Measurements from ENCODE around the gene TCF7L1. TPM values are rescaled to one million over a fixed set of nuclear protein-coding genes. Genes with fewer than 3 reads are reported as not detected.
A peak's percentile ranks its signal among the peaks of the same experiment; 100 is the strongest.

Gene TCF7L1
- polyA plus RNA-seq, 3 donors: 0.05 to 0.09 TPM; not detected in 1

GRCh38 chr2:85175369-85176299 is 42.4 kb downstream of the TCF7L1 start:
- H2AFZ ChIP-seq (ENCODE audit: insufficient read depth, low read depth, low read length, poor library complexity, severe bottlenecking): no peak overlapping the region
- H3K4me2 ChIP-seq (replicated peaks; ENCODE audit: extremely low read depth, low read length, poor library complexity, severe bottlenecking): no peak overlapping the region
- no peak for TF ChIP-seq CTCF (IDR thresholded peaks at IDR 0.05)
- no peaks in the 10 kb centered on the region for H3K27me3 ChIP-seq (ENCODE audit: control insufficient read depth in 2 of 2, insufficient read depth in 2 of 2, low read length in 2 of 2)
- WGBS (ENCODE audit: insufficient coverage): 88% methylated on average over 9 of the region's 13 CpGs
- peaks cover 4 to 18% (median 11%) of the 10 kb centered on the region in 7 donors for H3K9me3 Mint-ChIP-seq
- H3K9me3 ChIP-seq (replicated peaks in 1 of 2; ENCODE audit: control insufficient read depth in 1 of 2, insufficient read depth in 1 of 2, low read length in 2 of 2): peaks cover 0 to 14% of the 10 kb centered on the region in 2 donors
- H3K27ac Mint-ChIP-seq: peak overlapping the region in 1 of 7 donors; percentile 18
- no peak overlapping the region for H3K27ac ChIP-seq (ENCODE audit: low read depth in 1 of 2, low read length in 2 of 2)
- H3K4me1 ChIP-seq (ENCODE audit: control insufficient read depth in 1 of 2, insufficient read depth in 2 of 2, low read length in 2 of 2): no peaks in the 10 kb centered on the region
- no peak overlapping the region for H3K9ac ChIP-seq (ENCODE audit: insufficient read depth, low read length, poor library complexity, severe bottlenecking)
- peaks cover 7% of the 10 kb centered on the region for H3K4me1 Mint-ChIP-seq
- no peaks in the 10 kb centered on the region for H3K79me2 ChIP-seq (ENCODE audit: insufficient read depth, low read length)
- no peaks in the 10 kb centered on the region for H4K20me1 ChIP-seq (ENCODE audit: insufficient read depth, low read length)
- no peaks in the 10 kb centered on the region for H3K36me3 Mint-ChIP-seq
- intact Hi-C loops (cut with micrococcal nuclease): no loop called here
- no peak overlapping the region for H3K4me3 Mint-ChIP-seq
- peaks cover 0 to 5% (median 4%) of the 10 kb centered on the region in 3 donors for H3K27me3 Mint-ChIP-seq (ENCODE audit: low read depth in 3 of 3)
- no peaks in the 10 kb centered on the region for H3K36me3 ChIP-seq (replicated peaks in 1 of 2; ENCODE audit: control insufficient read depth in 1 of 2, insufficient read depth in 2 of 2, low read length in 2 of 2)
- no peak for DNase-seq
- H3K4me3 ChIP-seq (replicated peaks in 1 of 3; ENCODE audit: low read depth in 2 of 3, low read length in 3 of 3): no peak overlapping the region

- Histone ChIP-seq H3K9ac (ENCODE audit: insufficient read depth, low read length, poor library complexity, severe bottlenecking) (no peak overlapping the region), H3K79me2 (ENCODE audit: insufficient read depth, low read length) (no peaks in the 10 kb centered on the region), H2AFZ (ENCODE audit: insufficient read depth, low read depth, low read length, poor library complexity, severe bottlenecking) (no peak overlapping the region), H3K27ac (ENCODE audit: low read depth in 1 of 2, low read length in 2 of 2) (no peak overlapping the region), H3K4me2 (replicated peaks; ENCODE audit: extremely low read depth, low read length, poor library complexity, severe bottlenecking) (no peak overlapping the region), H4K20me1 (ENCODE audit: insufficient read depth, low read length) (no peaks in the 10 kb centered on the region), H3K4me1 (ENCODE audit: control insufficient read depth in 1 of 2, insufficient read depth in 2 of 2, low read length in 2 of 2) (no peaks in the 10 kb centered on the region), H3K9me3 (replicated peaks in 1 of 2; ENCODE audit: control insufficient read depth in 1 of 2, insufficient read depth in 1 of 2, low read length in 2 of 2) (peaks cover 0 to 8% of the 10 kb centered on the region in 2 donors), H3K36me3 (replicated peaks in 1 of 2; ENCODE audit: control insufficient read depth in 1 of 2, insufficient read depth in 2 of 2, low read length in 2 of 2) (no peaks in the 10 kb centered on the region), H3K4me3 (replicated peaks in 1 of 3; ENCODE audit: low read depth in 2 of 3, low read length in 3 of 3) (no peak overlapping the region), H3K27me3 (ENCODE audit: control insufficient read depth in 2 of 2, insufficient read depth in 2 of 2, low read length in 2 of 2) (no peaks in the 10 kb centered on the region)
- Mint-ChIP-seq H3K4me1 (peaks cover 7% of the 10 kb centered on the region), H3K27me3 (ENCODE audit: low read depth in 3 of 3) (peaks cover 2 to 5% (median 4%) of the 10 kb centered on the region in 3 donors), H3K9me3 (peaks cover 2 to 11% (median 7%) of the 10 kb centered on the region in 7 donors), H3K27ac (no peak overlapping the region), H3K36me3 (no peaks in the 10 kb centered on the region), H3K4me3 (no peak overlapping the region)
- no peak for DNase-seq
- WGBS (ENCODE audit: insufficient coverage): no CpG with 5 or more reads among the region's 7 CpGs
- intact Hi-C loops (cut with micrococcal nuclease): no loop called here
- TF ChIP-seq CTCF (IDR thresholded peaks at IDR 0.05): no peak
Observed at GRCh38 chr2:85177031-85177824, 44.0 kb downstream of the TCF7L1 start.

Data from CD14-positive monocyte (primary cell).